H7 (cell line): ENCODE measurements around the gene ZFYVE21. TPM values are rescaled to one million over a fixed set of nuclear protein-coding genes. Genes with fewer than 3 reads are reported as not detected.
"Not testable (repeated sequence)": the region's sequence is repeated elsewhere in the genome, so short reads cannot be mapped to it uniquely, and the experiment has no call there.

Experiments used
- DNase-seq: peaks from one replicate; pipeline ENCODE4 v3.0.0; 2012
- H3K27me3 ChIP-seq: 2 replicates; pipeline ENCODE4 v1.6.0; 2011; ENCODE audit warnings: mild to moderate bottlenecking, low read length; ENCODE audit not compliant: control insufficient read depth, insufficient read depth
- H3K36me3 ChIP-seq: replicated peaks from 2 replicates; pipeline ENCODE4 v1.5.1; 2011; ENCODE audit warnings: low read length; ENCODE audit not compliant: control insufficient read depth, insufficient read depth
- H3K4me3 ChIP-seq: 2 replicates; pipeline ENCODE4 v1.5.1; 2011; ENCODE audit warnings: low read depth, mild to moderate bottlenecking, control low read depth, low read length, moderate library complexity; ENCODE audit not compliant: insufficient read depth
- total RNA-seq: library from RNA; depleted of rRNA; stranded (reverse); fragments of >200 nt; shearing (Covaris generic); gene quantifications from 2 replicates; pipeline ENCODE4 v1.2.3, GENCODE V29; 2014

ZFYVE21 gene
- total RNA-seq, 1 experiment from 2014 or later = 52.8 TPM

- no peaks in the 10 kb centered on the region for H3K36me3 ChIP-seq
- DNase-seq = no peak
- no peaks in the 10 kb centered on the region for H3K27me3 ChIP-seq
- H3K4me3 ChIP-seq = no peak overlapping the region
Observed at GRCh38 chr14:103762036-103762435, 46.4 kb downstream of the ZFYVE21 start.

DNA sequence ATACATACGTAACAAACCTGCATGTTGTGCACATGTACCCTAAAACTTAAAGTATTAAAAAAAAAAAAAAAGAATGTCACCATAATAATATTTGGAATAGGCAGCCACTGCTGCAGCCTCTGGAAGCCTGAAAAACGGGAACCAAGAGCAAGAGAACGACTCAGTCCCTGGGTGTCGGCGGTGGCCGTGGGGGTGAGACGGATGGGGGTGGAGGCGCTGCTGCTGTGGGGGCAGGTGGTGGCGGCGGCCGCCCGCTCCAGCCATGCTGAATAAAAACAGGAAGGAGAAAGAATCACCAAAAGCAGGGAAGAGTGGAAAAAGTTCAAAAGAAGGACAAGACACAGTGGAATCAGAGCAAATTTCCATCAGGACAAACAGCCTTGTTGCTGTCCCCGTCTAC lies 46.9 kb downstream of the ZFYVE21 start:
- H3K27me3 ChIP-seq = no peaks in the 10 kb centered on the region
- no peaks in the 10 kb centered on the region for H3K36me3 ChIP-seq
- no peak overlapping the region for H3K4me3 ChIP-seq
- no peak for DNase-seq

DNA sequence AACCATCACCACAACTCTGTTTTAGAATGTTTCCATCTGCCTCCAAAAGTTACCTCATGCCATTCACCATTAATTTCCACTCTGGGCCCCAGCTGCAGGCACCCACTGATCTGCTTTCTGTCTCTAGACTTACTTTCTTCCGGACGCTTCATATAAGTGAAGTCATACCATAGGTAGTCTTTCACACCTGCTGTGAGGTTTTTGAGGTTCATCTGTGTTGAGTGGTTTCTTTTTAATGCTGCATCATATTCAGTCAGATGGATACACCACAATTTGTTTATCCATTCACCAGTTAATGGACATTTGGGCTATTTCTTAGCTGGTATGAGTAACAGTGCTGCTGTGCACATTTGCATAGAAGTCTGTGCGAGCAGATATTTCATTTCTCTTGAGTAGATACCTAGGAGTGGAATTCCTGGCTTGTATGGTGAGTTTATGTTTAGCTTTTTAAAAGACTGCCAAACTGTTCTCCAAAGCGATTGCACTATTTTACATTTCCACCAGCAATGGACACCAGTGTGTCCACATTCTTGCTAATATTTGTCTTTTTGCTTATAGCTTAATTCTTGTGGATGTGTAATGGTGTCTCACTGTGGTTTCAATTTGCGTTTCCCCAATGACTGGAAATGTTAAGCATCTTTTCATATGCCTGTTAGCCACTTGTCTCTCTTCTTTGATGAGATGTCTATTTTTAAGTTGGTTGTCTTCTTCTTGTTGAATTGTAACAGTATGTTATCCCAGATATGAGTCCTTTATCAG lies 48.3 kb downstream of the ZFYVE21 start:
- H3K4me3 ChIP-seq = no peak overlapping the region
- no peaks in the 10 kb centered on the region for H3K27me3 ChIP-seq
- DNase-seq = no peak
- no peaks in the 10 kb centered on the region for H3K36me3 ChIP-seq

DNA sequence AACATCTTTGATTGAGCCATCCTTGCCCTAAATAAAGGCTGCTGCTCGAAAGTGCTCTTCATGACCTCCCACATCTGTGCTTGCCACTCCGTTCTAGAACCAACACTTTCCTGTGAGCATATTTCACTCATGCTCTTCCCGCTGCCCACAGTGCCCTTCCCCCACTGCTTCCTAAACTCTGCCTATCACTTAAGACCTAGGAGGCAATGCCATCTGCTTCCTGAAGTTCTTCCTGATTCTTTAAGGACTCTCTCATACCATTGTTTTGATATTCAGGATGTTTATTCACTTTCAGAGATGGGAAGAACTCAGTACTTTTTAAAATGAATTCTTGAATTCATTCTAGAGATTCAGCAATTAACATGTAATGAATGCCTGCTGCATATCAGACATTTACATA lies 49.9 kb downstream of the ZFYVE21 start:
- Histone ChIP-seq H3K36me3 (no peaks in the 10 kb centered on the region), H3K4me3 (no peak overlapping the region), H3K27me3 (no peaks in the 10 kb centered on the region)
- no peak for DNase-seq

- no peaks in the 10 kb centered on the region for H3K27me3 ChIP-seq
- no peak overlapping the region for H3K4me3 ChIP-seq
- no peak for DNase-seq
- no peaks in the 10 kb centered on the region for H3K36me3 ChIP-seq
Observed at GRCh38 chr14:103767336-103767894, 51.8 kb downstream of the ZFYVE21 start.

DNA sequence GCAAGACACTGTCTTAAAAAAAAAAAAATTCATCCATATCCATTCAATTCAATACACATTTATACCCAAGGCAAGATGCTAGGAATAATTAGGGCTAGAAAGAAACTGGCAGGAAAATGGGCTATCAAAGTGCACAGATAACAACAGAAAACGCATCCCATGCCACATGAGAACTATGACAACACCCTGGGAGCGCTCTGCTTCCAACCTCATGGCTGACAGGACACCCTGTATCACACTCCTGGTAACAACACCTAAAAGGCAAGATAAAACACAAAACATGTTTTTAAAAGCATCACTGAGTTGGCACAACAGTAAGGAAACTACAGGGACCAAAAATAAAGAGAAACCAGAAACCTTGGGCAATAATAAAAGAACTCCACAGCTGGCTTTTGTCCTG lies 54.9 kb downstream of the ZFYVE21 start:
- Histone ChIP-seq H3K36me3 (no peaks in the 10 kb centered on the region), H3K4me3 (no peak overlapping the region), H3K27me3 (no peaks in the 10 kb centered on the region)
- DNase-seq = no peak

GRCh38 chr14:103770902-103771301 lies 55.3 kb downstream of the ZFYVE21 start:
- peak; percentile 66 for DNase-seq
- no peak overlapping the region for H3K4me3 ChIP-seq
- no peaks in the 10 kb centered on the region for H3K36me3 ChIP-seq
- H3K27me3 ChIP-seq = no peaks in the 10 kb centered on the region

GRCh38 chr14:103772078-103772712 lies 56.6 kb downstream of the ZFYVE21 start:
- H3K4me3 ChIP-seq = no peak overlapping the region
- H3K27me3 ChIP-seq = no peaks in the 10 kb centered on the region
- no peak for DNase-seq
- no peaks in the 10 kb centered on the region for H3K36me3 ChIP-seq

DNA sequence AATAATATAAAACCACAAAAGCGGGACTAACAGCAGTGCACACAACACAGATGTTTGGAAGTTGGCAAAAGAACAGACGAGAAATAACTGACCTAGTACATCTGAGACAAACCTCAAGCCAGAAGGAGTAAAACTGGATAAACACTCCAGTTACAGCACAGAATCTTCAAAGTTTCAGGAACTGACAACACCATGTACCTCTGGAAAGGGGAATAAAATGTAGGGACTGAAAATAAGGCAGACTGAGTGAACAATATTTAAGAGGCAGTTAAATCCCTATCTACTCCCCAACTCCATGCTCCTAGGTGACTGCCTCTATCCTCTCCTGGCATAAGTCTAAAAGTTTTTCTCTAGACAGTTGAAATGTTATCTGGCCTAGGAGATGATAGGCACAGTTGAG lies 57.9 kb downstream of the ZFYVE21 start:
- H3K27me3 ChIP-seq = no peaks in the 10 kb centered on the region
- no peak for DNase-seq
- H3K36me3 ChIP-seq = no peaks in the 10 kb centered on the region
- no peak overlapping the region for H3K4me3 ChIP-seq

DNA sequence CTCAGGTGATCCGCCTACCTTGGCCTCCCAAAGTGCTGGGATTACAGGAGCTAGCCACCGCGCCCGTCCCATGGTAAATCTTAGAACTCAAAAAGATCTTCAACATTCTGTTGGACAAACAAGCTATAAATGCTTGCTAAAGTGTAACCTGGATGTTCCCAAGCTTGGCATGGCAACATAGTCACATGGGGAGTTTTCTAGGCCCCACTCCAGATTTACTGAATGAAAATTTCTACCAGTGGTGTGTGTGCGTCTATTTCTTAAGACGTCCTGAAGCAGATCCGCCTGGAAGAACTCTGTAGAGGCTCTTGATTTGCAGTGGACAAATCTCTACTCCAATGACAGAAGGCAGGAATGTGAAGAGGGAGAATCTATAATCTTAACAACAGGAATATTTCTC lies 59.9 kb downstream of the ZFYVE21 start:
- no peak for DNase-seq
- H3K36me3 ChIP-seq = no peaks in the 10 kb centered on the region
- H3K27me3 ChIP-seq = no peaks in the 10 kb centered on the region
- no peak overlapping the region for H3K4me3 ChIP-seq

DNA sequence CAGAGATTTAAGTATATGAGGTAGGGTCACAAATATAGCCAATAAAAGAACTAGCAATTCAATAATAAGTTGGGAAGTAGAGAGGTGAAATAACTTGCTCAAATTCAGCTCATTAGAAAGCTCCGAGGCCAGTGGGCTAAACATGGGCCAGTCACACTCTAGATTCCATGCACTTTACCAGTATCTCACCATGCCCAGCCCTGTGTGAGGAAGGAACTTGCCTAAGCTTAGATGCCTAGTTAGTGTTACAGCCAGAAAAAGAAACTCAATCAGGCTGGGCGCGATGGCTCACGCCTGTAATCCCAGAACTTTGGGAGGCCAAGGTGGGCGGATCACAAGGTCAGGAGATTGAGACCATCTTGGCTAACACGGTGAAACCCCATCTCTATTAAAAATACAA lies 60.7 kb downstream of the ZFYVE21 start:
- not testable (repeated sequence) for H3K27me3 ChIP-seq

GRCh38 chr14:103782376-103782775 lies 66.8 kb downstream of the ZFYVE21 start:
- H3K27me3 ChIP-seq = no peaks in the 10 kb centered on the region
- DNase-seq = no peak

More for the DNA sequence above, 60.7 kb downstream of the ZFYVE21 start:
- not testable (repeated sequence) for H3K36me3 ChIP-seq, DNase-seq, H3K4me3 ChIP-seq

More at GRCh38 chr14:103782376-103782775, 66.8 kb downstream of the ZFYVE21 start:
- H3K36me3 ChIP-seq = no peaks in the 10 kb centered on the region
- no peak overlapping the region for H3K4me3 ChIP-seq
